ENCODE results near the gene PP2D1.
"Not testable (repeated sequence)": the region's sequence is repeated elsewhere in the genome, so short reads cannot be mapped to it uniquely, and the experiment has no call there.

Gene PP2D1

GRCh38 chr3:20039765-20040547 lies 27.9 kb upstream of the PP2D1 start, which contains the start of gene KAT2B:
Gene KAT2B (plus strand): TSS chr3:20040446. CDS start chr3:20040478, 32 bp downstream.
- FAIRE-seq: no peak

- FAIRE-seq: no peak
These were observed 27.4 kb upstream of the PP2D1 start for GRCh38 chr3:20039466-20039764.

GRCh38 chr3:20038699-20039465 lies 26.8 kb upstream of the PP2D1 start:
- no peak for FAIRE-seq

- no peak for FAIRE-seq
These were observed 25.4 kb upstream of the PP2D1 start for GRCh38 chr3:20037255-20037996.

- no peak for FAIRE-seq
These were observed 23.0 kb upstream of the PP2D1 start for GRCh38 chr3:20035019-20035418.

- FAIRE-seq: not testable (repeated sequence)
These were observed 19.9 kb upstream of the PP2D1 start for GRCh38 chr3:20031939-20032338.

GRCh38 chr3:20028905-20029331 lies 16.9 kb upstream of the PP2D1 start:
- no peak for FAIRE-seq

- no peak for FAIRE-seq
These were observed 15.1 kb upstream of the PP2D1 start for GRCh38 chr3:20027136-20027535.

GRCh38 chr3:20023623-20024405 lies 11.8 kb upstream of the PP2D1 start:
- FAIRE-seq: no peak

GRCh38 chr3:20022954-20023622 lies 11.0 kb upstream of the PP2D1 start:
- FAIRE-seq: no peak

GRCh38 chr3:20016076-20016475 lies 4.0 kb upstream of the PP2D1 start:
- not testable (repeated sequence) for FAIRE-seq

GRCh38 chr3:20015525-20015924 lies 3.5 kb upstream of the PP2D1 start:
- no peak for FAIRE-seq

- FAIRE-seq: no peak
These were observed 1.3 kb upstream of the PP2D1 start for GRCh38 chr3:20013396-20013795.

GRCh38 chr3:20008646-20009045 lies 3.4 kb downstream of the PP2D1 start:
- no peak for FAIRE-seq

GRCh38 chr3:20007960-20008359 lies 4.1 kb downstream of the PP2D1 start:
- FAIRE-seq: no peak

GRCh38 chr3:20001932-20002331 lies 10.1 kb downstream of the PP2D1 start:
- FAIRE-seq: no peak

GRCh38 chr3:19997502-19997901 lies 14.6 kb downstream of the PP2D1 start:
- FAIRE-seq: no peak

GRCh38 chr3:19994796-19995195 lies 17.3 kb downstream of the PP2D1 start:
- FAIRE-seq: no peak

- FAIRE-seq: not testable (repeated sequence)
These were observed 23.2 kb downstream of the PP2D1 start for GRCh38 chr3:19988904-19989303.

GRCh38 chr3:19972054-19972453 lies 40.0 kb downstream of the PP2D1 start:
- no peak for FAIRE-seq

- FAIRE-seq: no peak
These were observed 41.7 kb downstream of the PP2D1 start for GRCh38 chr3:19970327-19970726.

- no peak for FAIRE-seq
These were observed 44.3 kb downstream of the PP2D1 start for GRCh38 chr3:19967812-19968211.

Measured in A204.1 (cell line).